CD4-positive, alpha-beta T cell treated with Interleukin-12 subunit alpha and Interleukin-12 subunit beta, for 1 hour (primary cell): ENCODE measurements around the gene DCHS1.
A peak's percentile ranks its signal among the peaks of the same experiment; 100 is the strongest.

Experiments used
- DNase-seq: peaks from one replicate; pipeline ENCODE4 v3.0.0-alpha.2; 2020

Gene DCHS1

GRCh38 chr11:6673523-6674218, 18.1 kb upstream of the DCHS1 start:
- no peak for DNase-seq

DNA sequence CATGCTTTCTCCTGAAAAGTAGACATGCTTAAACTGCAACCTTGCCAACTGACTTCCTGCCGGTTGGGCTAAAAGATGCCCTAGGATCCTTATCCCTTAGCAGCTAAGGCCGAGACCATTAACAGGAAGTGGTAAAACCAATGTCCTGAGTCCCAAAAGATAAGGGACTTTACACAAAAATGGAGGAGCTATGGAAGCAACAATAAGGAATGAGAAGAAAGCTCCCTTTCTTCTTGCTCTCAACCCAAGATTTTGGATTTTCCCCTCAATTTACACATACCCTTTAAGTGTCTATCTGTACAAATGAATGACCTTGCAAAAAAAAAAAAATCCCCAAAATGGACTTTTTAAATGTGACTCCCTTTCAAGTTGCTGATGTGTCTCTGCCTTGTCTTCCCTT, 16.4 kb upstream of the DCHS1 start:
- DNase-seq: no peak

GRCh38 chr11:6670202-6670830, 14.7 kb upstream of the DCHS1 start:
- peak; percentile 34 for DNase-seq

- DNase-seq: peak; percentile 80
These were observed 12.2 kb upstream of the DCHS1 start for GRCh38 chr11:6667733-6668374.

DNA sequence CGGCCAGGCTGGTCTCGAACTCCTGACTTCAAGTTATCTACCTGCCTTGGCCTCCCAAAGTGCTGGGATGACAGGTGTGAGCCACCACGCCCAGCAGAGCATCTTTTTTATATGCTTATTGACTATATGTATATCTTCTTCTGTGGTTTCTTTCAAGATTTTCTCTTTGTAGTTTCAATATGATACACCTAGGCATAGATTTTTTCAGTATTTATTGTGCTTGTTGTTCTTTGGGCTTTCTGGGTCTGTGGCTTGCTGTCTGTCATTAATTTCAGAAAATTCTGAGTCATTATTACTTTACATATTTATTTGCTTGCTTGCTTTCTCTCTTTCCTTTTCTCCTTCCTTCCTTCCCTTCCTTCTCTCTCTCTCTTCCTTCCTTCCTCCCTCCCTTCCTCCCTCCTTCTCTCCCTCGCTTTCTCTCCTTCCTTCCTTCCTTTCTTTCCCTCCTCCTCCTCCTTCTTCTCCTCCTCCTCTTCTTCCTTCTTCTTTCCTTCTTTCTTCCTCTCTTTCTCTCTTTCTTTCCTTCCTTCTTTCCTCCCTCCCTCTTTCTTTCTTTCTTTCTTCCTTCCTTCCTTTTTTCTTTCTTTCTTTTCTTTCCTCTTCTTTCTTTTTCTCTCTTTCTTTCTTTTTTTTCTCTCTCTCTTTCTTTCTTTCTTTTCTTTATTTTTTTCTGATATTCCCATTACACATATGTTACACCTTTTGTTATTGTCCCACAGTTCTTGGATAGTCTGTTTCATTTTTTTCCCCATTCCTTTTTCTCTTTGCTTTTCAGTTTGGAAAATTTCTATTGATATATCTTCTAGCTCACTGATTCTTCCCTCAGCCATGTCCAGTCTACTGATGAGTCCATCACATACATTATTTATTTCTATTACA, 10.9 kb upstream of the DCHS1 start:
- no peak for DNase-seq

- DNase-seq: no peak
These were observed 8.9 kb upstream of the DCHS1 start for GRCh38 chr11:6664551-6664950.

DNA sequence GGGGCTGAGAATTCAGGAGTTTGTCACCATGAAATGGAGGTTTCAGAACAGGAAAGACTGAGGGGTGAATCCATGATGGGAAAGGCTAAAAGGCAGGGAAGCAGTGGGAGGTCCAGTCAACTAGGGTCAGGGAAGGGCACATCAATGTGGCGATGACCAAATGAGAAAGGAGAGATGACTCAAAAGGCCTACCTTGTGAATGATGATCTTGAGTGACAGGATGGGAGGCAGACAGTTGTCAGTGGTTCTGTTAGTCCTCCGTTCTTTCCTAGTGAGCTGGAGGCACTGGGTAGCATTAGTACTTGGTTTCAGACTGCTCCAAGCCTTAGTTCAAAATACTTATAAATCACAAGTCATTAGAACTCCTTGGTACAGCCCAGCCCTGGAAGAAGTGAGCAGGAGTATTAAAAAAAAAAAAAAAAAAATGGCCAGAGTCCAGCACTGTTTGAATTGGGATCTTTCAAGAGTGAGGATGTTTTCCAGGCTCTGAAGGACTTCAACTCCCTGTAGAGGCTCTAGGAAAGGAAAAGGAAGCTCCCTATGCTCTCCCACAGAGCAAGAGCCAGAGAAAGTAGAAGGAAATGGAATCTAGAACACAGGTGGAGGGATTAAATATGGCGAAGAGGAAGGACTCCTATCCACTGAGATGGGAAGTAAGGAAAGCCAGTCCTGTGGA, 8.3 kb upstream of the DCHS1 start:
- DNase-seq: no peak

DNA sequence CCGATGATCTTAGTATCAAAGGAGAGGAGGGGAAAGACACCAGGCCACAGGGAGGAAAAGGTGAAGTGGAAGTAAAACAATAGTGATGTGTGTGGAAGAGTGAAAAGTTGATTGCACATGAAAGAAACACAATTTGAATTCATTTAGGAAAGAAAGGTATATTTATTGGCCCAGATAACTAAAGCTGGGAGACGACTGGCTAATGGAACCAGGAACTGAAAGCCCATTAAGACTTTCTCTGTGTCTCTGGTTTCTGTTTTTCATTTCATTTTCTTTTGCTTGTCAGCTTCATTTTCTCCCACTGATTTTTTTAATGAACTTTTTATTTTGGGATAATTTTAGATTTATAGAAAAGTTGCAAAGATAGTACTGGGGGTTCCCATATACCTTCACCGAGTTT, 5.1 kb upstream of the DCHS1 start:
- no peak for DNase-seq

DNA sequence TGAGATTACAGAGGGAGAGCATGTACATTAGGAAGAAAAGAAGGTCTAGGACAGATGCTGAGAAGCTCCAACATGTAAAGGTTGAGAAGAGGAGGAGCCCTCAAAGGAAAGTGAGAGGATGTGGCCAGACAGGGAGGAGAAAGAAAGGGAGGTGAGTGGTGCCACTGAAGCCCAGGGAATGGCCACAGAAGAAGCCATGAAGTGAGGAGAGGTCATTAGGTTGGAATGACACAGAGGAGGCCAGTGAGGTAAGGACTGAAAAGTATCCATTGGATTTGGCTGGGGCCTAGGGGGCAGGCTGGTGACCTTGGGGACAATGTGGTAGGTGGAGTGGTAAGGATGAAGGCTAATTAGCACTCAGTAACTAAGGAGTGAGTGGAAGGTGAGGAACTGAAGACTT, 3.0 kb upstream of the DCHS1 start:
- DNase-seq: no peak

- no peak for DNase-seq
These were observed 1.7 kb upstream of the DCHS1 start for GRCh38 chr11:6657346-6657745.

DNA sequence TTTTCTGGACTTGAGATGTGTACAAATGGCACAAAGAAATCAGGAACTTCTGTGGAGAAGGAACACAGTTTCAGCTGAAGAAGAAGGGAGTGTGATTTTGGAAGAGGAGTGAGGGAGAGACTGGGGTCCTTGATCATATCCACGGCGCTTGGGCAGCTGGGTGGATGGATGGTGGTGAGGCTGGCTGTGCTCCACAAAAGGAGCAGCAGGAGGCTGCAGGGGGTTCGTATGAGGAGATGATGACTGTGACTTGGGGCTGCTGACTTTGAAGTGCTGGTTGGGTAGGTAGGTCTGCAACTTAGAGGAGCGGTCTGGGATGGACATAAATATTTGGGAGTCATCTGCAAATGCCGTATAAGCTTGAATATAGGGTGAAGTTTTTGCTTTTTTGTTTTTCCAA, 1.3 kb upstream of the DCHS1 start:
- no peak for DNase-seq

DNA sequence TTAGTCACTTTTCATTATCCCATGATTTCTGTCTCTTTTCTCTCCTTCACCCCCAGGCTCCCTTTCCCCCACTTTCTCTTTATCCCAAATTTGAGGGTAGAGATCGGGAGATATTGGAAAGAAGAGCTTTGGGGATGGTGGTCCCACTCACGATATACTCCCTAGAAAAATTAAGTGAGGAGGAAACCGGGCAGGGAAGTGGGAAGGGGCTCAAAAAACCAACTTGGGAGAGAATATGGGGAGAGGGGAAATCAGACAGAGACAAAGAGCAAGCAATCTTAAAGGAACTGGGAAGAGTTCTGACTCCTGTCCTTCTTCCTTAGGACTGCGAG, 941 bp upstream of the DCHS1 start:
- DNase-seq: no peak

GRCh38 chr11:6655020-6655789, 404 bp downstream of the DCHS1 start:
- DNase-seq: peak; percentile 38

GRCh38 chr11:6654281-6655019, 1.2 kb downstream of the DCHS1 start:
- DNase-seq: no peak

- DNase-seq: no peak
These were observed 2.0 kb downstream of the DCHS1 start for GRCh38 chr11:6653656-6654055.

- DNase-seq: no peak
These were observed 2.5 kb downstream of the DCHS1 start for GRCh38 chr11:6653097-6653496.

GRCh38 chr11:6652182-6652581, 3.4 kb downstream of the DCHS1 start:
- DNase-seq: no peak

DNA sequence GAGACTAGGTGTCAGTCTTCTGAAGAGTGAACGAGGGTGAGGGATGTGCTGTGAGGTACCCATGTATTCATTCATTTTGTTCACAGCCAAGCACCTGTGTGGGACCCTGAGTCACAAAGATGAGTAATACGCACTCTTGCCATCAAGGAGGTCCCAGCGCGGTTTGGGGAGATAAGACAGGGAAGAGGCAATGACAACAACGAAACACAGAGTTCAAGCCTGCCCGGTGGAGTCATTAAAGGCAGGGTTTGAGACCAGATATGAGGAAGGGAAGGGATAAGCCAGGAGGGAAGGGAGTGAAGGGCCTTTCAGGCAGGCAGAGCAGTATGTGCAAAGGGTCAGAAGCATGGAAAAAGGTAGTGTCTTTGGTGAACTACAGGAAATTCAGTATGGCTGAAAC, 4.6 kb downstream of the DCHS1 start:
- DNase-seq: no peak

GRCh38 chr11:6650104-6650503, 5.5 kb downstream of the DCHS1 start:
- no peak for DNase-seq

- no peak for DNase-seq
These were observed 7.1 kb downstream of the DCHS1 start for GRCh38 chr11:6648501-6648900.

DNA sequence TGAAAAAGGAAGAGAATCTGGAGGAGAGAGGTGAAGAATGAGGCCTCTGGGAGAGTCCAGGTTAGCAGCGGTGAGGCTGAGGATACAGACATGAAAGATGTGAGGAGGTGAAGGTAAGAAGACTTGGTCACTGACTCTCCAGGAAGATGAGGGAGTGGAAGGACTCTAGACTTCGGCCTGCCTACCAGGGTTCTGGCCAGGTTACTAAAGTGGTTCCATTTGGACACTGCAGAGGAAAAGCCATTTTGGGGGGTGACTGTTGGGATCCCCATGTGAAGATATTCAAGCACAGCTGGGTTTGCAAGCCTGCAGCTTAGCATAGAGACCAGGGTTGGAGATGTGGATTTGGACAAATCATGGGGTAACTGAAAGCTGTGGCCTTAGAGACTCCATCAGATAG, 7.8 kb downstream of the DCHS1 start:
- no peak for DNase-seq
